ENCODE data around the gene FAM13C.

- TF ChIP-seq USF2 (IDR thresholded peaks at IDR 0.05; ENCODE audit: borderline replicate concordance, low read depth, low read length), result no peak
- TF ChIP-seq CTCF (IDR thresholded peaks at IDR 0.05), result no peak
- TF ChIP-seq REST (IDR thresholded peaks at IDR 0.05; ENCODE audit: low read depth, low read length), result no peak
- no peak for TF ChIP-seq FOXM1 (IDR thresholded peaks at IDR 0.05; ENCODE audit: low read depth)
- TF ChIP-seq POLR2AphosphoS5 (IDR thresholded peaks at IDR 0.05; ENCODE audit: low read depth, low read length), result no peak
- no peak for TF ChIP-seq SIN3A (IDR thresholded peaks at IDR 0.05; ENCODE audit: borderline replicate concordance, low read depth, low read length)
- TF ChIP-seq TAF1 (IDR thresholded peaks at IDR 0.05; ENCODE audit: borderline replicate concordance, low read depth, low read length), result no peak
- TF ChIP-seq MAX (IDR thresholded peaks at IDR 0.05; ENCODE audit: low read depth), result no peak
- TF ChIP-seq ZBTB33 (IDR thresholded peaks at IDR 0.05; ENCODE audit: borderline replicate concordance, low read depth), result no peak
- TF ChIP-seq EZH2phosphoT487 (IDR thresholded peaks at IDR 0.05; ENCODE audit: borderline replicate concordance, low read depth), result no peak
- TF ChIP-seq TEAD4 (IDR thresholded peaks at IDR 0.05; ENCODE audit: borderline replicate concordance, insufficient read depth), result no peak
- no peak for TF ChIP-seq RCOR1 (IDR thresholded peaks at IDR 0.05; ENCODE audit: low read length)
Observed at GRCh38 chr10:59395984-59396383, 33.6 kb upstream of the FAM13C start.
